ENCODE measurements around the gene PABPC1L. TPM values are rescaled to one million over a fixed set of nuclear protein-coding genes. Genes with fewer than 3 reads are reported as not detected.

PABPC1L gene
- total RNA-seq, 1 donor: 10.8 TPM

GRCh38 chr20:44901974-44902373 is 7.9 kb upstream of the PABPC1L start:
- H3K4me3 ChIP-seq (ENCODE audit: low read depth, low read length): no peak overlapping the region
- no peak for TF ChIP-seq CTCF (IDR thresholded peaks at IDR 0.05; ENCODE audit: insufficient read depth, low read depth, low read length)
- DNase-seq (ENCODE audit: low read depth): no peak

GRCh38 chr20:44904377-44904776 is 5.5 kb upstream of the PABPC1L start:
- H3K4me3 ChIP-seq (ENCODE audit: low read depth, low read length): no peak overlapping the region
- no peak for DNase-seq (ENCODE audit: low read depth)
- no peak for TF ChIP-seq CTCF (IDR thresholded peaks at IDR 0.05; ENCODE audit: insufficient read depth, low read depth, low read length)

- DNase-seq (ENCODE audit: low read depth): no peak
- peak overlapping the region; percentile 74 for H3K4me3 ChIP-seq (ENCODE audit: low read depth, low read length)
- no peak for TF ChIP-seq CTCF (IDR thresholded peaks at IDR 0.05; ENCODE audit: insufficient read depth, low read depth, low read length)
These were observed 631 bp upstream of the PABPC1L start for GRCh38 chr20:44908987-44909871.

- no peak for DNase-seq (ENCODE audit: low read depth)
These were observed 916 bp downstream of the PABPC1L start for GRCh38 chr20:44910690-44911262.

GRCh38 chr20:44911264-44911921 is 1.5 kb downstream of the PABPC1L start:
- TF ChIP-seq CTCF (IDR thresholded peaks at IDR 0.05; ENCODE audit: insufficient read depth, low read depth, low read length): peak; percentile 53
- peak; percentile 70 for DNase-seq (ENCODE audit: low read depth)
- H3K4me3 ChIP-seq (ENCODE audit: low read depth, low read length): peak overlapping the region; percentile 34

More at GRCh38 chr20:44910690-44911262, 916 bp downstream of the PABPC1L start:
- H3K4me3 ChIP-seq (ENCODE audit: low read depth, low read length): peak overlapping the region; percentile 74
- TF ChIP-seq CTCF (IDR thresholded peaks at IDR 0.05; ENCODE audit: insufficient read depth, low read depth, low read length): no peak

- no peak for DNase-seq (ENCODE audit: low read depth)
These were observed 2.3 kb downstream of the PABPC1L start for GRCh38 chr20:44912189-44912588.

More at GRCh38 chr20:44912189-44912588, 2.3 kb downstream of the PABPC1L start:
- no peak for TF ChIP-seq CTCF (IDR thresholded peaks at IDR 0.05; ENCODE audit: insufficient read depth, low read depth, low read length)
- H3K4me3 ChIP-seq (ENCODE audit: low read depth, low read length): no peak overlapping the region
